ENCODE measurements around the gene TMPRSS5.

Gene TMPRSS5

GRCh38 chr11:113642090-113642489 lies 64.0 kb downstream of the TMPRSS5 start:
- no peak overlapping the region for H3K4me3 ChIP-seq (ENCODE audit: control insufficient read depth, low read depth, low read length)
- no peak for DNase-seq (ENCODE audit: low read depth)
- TF ChIP-seq, protein P1, sequence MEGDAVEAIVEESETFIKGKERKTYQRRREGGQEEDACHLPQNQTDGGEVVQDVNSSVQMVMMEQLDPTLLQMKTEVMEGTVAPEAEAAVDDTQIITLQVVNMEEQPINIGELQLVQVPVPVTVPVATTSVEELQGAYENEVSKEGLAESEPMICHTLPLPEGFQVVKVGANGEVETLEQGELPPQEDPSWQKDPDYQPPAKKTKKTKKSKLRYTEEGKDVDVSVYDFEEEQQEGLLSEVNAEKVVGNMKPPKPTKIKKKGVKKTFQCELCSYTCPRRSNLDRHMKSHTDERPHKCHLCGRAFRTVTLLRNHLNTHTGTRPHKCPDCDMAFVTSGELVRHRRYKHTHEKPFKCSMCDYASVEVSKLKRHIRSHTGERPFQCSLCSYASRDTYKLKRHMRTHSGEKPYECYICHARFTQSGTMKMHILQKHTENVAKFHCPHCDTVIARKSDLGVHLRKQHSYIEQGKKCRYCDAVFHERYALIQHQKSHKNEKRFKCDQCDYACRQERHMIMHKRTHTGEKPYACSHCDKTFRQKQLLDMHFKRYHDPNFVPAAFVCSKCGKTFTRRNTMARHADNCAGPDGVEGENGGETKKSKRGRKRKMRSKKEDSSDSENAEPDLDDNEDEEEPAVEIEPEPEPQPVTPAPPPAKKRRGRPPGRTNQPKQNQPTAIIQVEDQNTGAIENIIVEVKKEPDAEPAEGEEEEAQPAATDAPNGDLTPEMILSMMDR (IDR thresholded peaks at IDR 0.05; ENCODE audit: control insufficient read depth, insufficient read depth, low read depth, low read length, missing control alignments): no peak

DNA sequence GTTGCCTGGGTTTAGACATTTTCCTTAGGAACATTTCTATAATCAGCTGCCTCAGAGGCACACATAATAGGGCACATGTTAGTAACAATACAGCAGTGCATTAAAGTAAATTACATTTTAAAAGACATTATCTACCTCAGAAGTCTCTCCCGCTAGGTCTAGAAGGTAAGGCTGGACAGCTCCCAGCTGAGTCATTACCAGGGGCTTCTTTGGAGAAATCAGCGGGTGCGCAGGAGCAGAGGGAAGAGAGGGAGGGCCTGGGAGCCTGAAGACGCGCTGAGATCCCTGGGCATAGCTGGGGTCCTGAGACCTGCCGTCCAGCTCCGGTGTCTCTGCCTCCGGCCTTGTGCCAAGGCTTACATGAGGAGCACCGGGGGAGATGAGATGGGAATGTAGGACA lies 67.7 kb downstream of the TMPRSS5 start:
- no peak overlapping the region for H3K4me3 ChIP-seq (ENCODE audit: control insufficient read depth, low read depth, low read length)
- DNase-seq (ENCODE audit: low read depth): no peak
- TF ChIP-seq, protein P1 (IDR thresholded peaks at IDR 0.05; ENCODE audit: control insufficient read depth, insufficient read depth, low read depth, low read length, missing control alignments): no peak

- no peak for DNase-seq (ENCODE audit: low read depth)
- no peak overlapping the region for H3K4me3 ChIP-seq (ENCODE audit: control insufficient read depth, low read depth, low read length)
- TF ChIP-seq, protein P1 (IDR thresholded peaks at IDR 0.05; ENCODE audit: control insufficient read depth, insufficient read depth, low read depth, low read length, missing control alignments): no peak
Measured at GRCh38 chr11:113637636-113638035, 68.5 kb downstream of the TMPRSS5 start.

All from AG09309 (cell line).